Neural progenitor cell (in vitro differentiated cells): ENCODE data around the gene ADGRA3. TPM values are rescaled to one million over a fixed set of nuclear protein-coding genes. Genes with fewer than 3 reads are reported as not detected.

ENCODE experiments used
- DNase-seq: peaks from one replicate; pipeline ENCODE4 v3.0.0-alpha.2; 2016; ENCODE audit warnings: low spot score
- H2AFZ ChIP-seq: fragments of 200-600 bp; sonication (generic); replicated peaks from 2 replicates; pipeline ENCODE4 v1.6.1; 2016; ENCODE audit warnings: antibody characterized with exemption
- H3F3A ChIP-seq: fragments of 200-600 bp; sonication (generic); 2 replicates; pipeline ENCODE4 v1.6.1; 2016; ENCODE audit warnings: antibody characterized with exemption, low read depth
- H3K27ac ChIP-seq: fragments of 200-600 bp; sonication (generic); 2 replicates; pipeline ENCODE4 v1.5.1; 2016; ENCODE audit warnings: mild to moderate bottlenecking
- H3K27me3 ChIP-seq: fragments of 200-600 bp; sonication (generic); 2 replicates; pipeline ENCODE4 v1.6.1; 2016; ENCODE audit warnings: mild to moderate bottlenecking, moderate library complexity
- H3K36me3 ChIP-seq: fragments of 200-600 bp; sonication (generic); 2 replicates; pipeline ENCODE4 v1.5.1; 2016
- H3K4me1 ChIP-seq: fragments of 200-600 bp; sonication (generic); 2 replicates; pipeline ENCODE4 v1.6.1; 2016; ENCODE audit warnings: mixed run types
- H3K4me2 ChIP-seq: fragments of 200-600 bp; sonication (generic); 2 replicates; pipeline ENCODE4 v1.6.1; 2016
- H3K4me3 ChIP-seq: fragments of 200-600 bp; sonication (generic); 2 replicates; pipeline ENCODE4 v1.5.1; 2016
- H3K79me2 ChIP-seq: fragments of 200-600 bp; sonication (generic); 2 replicates; pipeline ENCODE4 v1.6.1; 2016; ENCODE audit warnings: low read depth
- H3K9ac ChIP-seq: fragments of 200-600 bp; sonication (generic); 2 replicates; pipeline ENCODE4 v1.6.1; 2016
- H3K9me3 ChIP-seq: fragments of 200-600 bp; sonication (generic); 2 replicates; pipeline ENCODE4 v1.5.1; 2016; ENCODE audit warnings: low read depth
- H4K20me1 ChIP-seq: fragments of 200-600 bp; sonication (generic); 2 replicates; pipeline ENCODE4 v1.6.1; 2016; ENCODE audit warnings: low read depth
- H3K27ac Mint-ChIP-seq: 3 replicates; pipeline ENCODE4 v1.8.0; 2021; ENCODE audit warnings: mixed read lengths
- H3K27me3 Mint-ChIP-seq: 2 replicates; pipeline ENCODE4 v1.8.0; 2022; ENCODE audit warnings: low read depth, mild to moderate bottlenecking, inconsistent platforms, moderate library complexity, mixed read lengths; ENCODE audit not compliant: insufficient read depth
- H3K36me3 Mint-ChIP-seq: 3 replicates; pipeline ENCODE4 v1.8.0; 2021; ENCODE audit warnings: mixed read lengths
- H3K4me1 Mint-ChIP-seq: 3 replicates; pipeline ENCODE4 v1.8.0; 2021; ENCODE audit warnings: mixed read lengths
- H3K4me3 Mint-ChIP-seq: 3 replicates; pipeline ENCODE4 v1.8.0; 2021; ENCODE audit warnings: mild to moderate bottlenecking, moderate library complexity, mixed read lengths
- H3K9me3 Mint-ChIP-seq: 3 replicates; pipeline ENCODE4 v1.8.0; 2020; ENCODE audit warnings: mixed read lengths
- CTCF ChIP-seq: fragments of 200-600 bp; sonication (generic); IDR thresholded peaks from 2 replicates; pipeline ENCODE4 v1.5.1; 2017; ENCODE audit warnings: antibody characterized with exemption, mild to moderate bottlenecking
- EZH2 ChIP-seq: fragments of 200-600 bp; sonication (generic); IDR thresholded peaks from 2 replicates; pipeline ENCODE4 v1.6.1; 2017; ENCODE audit warnings: antibody characterized with exemption, mild to moderate bottlenecking, moderate library complexity
- EZH2phosphoT487 ChIP-seq: fragments of 200-600 bp; sonication (generic); IDR thresholded peaks from 2 replicates; pipeline ENCODE4 v1.6.1; 2017; ENCODE audit warnings: antibody characterized with exemption
- total RNA-seq: library from RNA; depleted of rRNA; stranded (reverse); fragments of >200 nt; gene quantifications from 2 replicates; pipeline ENCODE4 v1.2.3, GENCODE V29; 2015; ENCODE audit warnings: low replicate concordance

ADGRA3 gene
- total RNA-seq, 1 donor from 2014 or later = 87.9 TPM

- no peak overlapping the region for H3K27ac Mint-ChIP-seq
- H3K4me3 Mint-ChIP-seq = no peak overlapping the region
- Histone ChIP-seq H3F3A (no peaks in the 10 kb centered on the region), H3K27ac (no peak overlapping the region), H3K9ac (no peak overlapping the region), H3K4me2 (no peak overlapping the region), H3K27me3 (no peaks in the 10 kb centered on the region), H4K20me1 (no peaks in the 10 kb centered on the region), H2AFZ (no peak overlapping the region), H3K9me3 (no peaks in the 10 kb centered on the region), H3K36me3 (peaks cover 22% of the 10 kb centered on the region), H3K79me2 (no peaks in the 10 kb centered on the region), H3K4me1 (no peaks in the 10 kb centered on the region), H3K4me3 (no peak overlapping the region)
- no peaks in the 10 kb centered on the region for H3K4me1 Mint-ChIP-seq
- DNase-seq = no peak
- no peaks in the 10 kb centered on the region for H3K27me3 Mint-ChIP-seq
- no peak for TF ChIP-seq EZH2
- peaks cover 35% of the 10 kb centered on the region for H3K36me3 Mint-ChIP-seq
- no peaks in the 10 kb centered on the region for H3K9me3 Mint-ChIP-seq
Observed at GRCh38 chr4:22440999-22441398, 74.9 kb downstream of the ADGRA3 start.

GRCh38 chr4:22439947-22440346 lies 75.9 kb downstream of the ADGRA3 start:
- H3K4me3 ChIP-seq = no peak overlapping the region
- DNase-seq = no peak
- no peak overlapping the region for H3K4me2 ChIP-seq
- Mint-ChIP-seq H3K4me1 (no peaks in the 10 kb centered on the region), H3K27ac (no peak overlapping the region), H3K9me3 (no peaks in the 10 kb centered on the region), H3K27me3 (no peaks in the 10 kb centered on the region), H3K36me3 (peaks cover 40% of the 10 kb centered on the region), H3K4me3 (no peak overlapping the region)
- no peaks in the 10 kb centered on the region for H3K27me3 ChIP-seq
- no peak overlapping the region for H3K9ac ChIP-seq
- H2AFZ ChIP-seq = no peak overlapping the region
- no peak overlapping the region for H3K27ac ChIP-seq
- no peaks in the 10 kb centered on the region for H3K4me1 ChIP-seq
- H4K20me1 ChIP-seq = no peaks in the 10 kb centered on the region
- H3F3A ChIP-seq = peaks cover 4% of the 10 kb centered on the region
- H3K36me3 ChIP-seq = peaks cover 18% of the 10 kb centered on the region
- no peaks in the 10 kb centered on the region for H3K79me2 ChIP-seq
- TF ChIP-seq EZH2 (no peak), EZH2phosphoT487 (no peak), CTCF (no peak)
- no peaks in the 10 kb centered on the region for H3K9me3 ChIP-seq

DNA sequence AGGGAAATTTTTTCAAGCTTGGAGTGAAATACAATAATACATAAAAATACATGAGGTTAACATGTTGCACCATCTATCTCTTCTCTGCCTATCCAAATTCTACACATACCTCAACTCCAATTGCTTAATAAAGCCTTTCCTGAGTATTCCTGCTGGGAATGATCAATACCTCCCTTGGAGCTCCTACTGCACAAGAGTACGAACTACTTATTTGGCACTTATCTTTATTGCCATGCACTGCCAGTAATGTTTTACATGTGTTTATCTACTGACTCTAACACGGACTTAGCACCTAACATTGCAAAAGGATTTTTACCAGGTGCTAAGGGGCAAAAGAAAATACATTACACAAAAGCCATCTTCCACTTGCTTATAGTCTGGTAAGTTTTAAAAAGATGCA lies 80.2 kb downstream of the ADGRA3 start:
- Mint-ChIP-seq H3K27me3 (no peaks in the 10 kb centered on the region), H3K27ac (no peak overlapping the region), H3K9me3 (no peaks in the 10 kb centered on the region), H3K4me1 (no peaks in the 10 kb centered on the region), H3K4me3 (no peak overlapping the region), H3K36me3 (peaks cover 28% of the 10 kb centered on the region)
- H3K27ac ChIP-seq = no peak overlapping the region
- H3K27me3 ChIP-seq = no peaks in the 10 kb centered on the region
- H3K4me1 ChIP-seq = no peaks in the 10 kb centered on the region
- no peak for DNase-seq
- peaks cover 3% of the 10 kb centered on the region for H3K36me3 ChIP-seq
- H3K4me3 ChIP-seq = no peak overlapping the region
- no peaks in the 10 kb centered on the region for H3K9me3 ChIP-seq
- no peaks in the 10 kb centered on the region for H4K20me1 ChIP-seq
- H3K79me2 ChIP-seq = no peaks in the 10 kb centered on the region
- H3K9ac ChIP-seq = no peak overlapping the region
- H3K4me2 ChIP-seq = no peak overlapping the region
- H3F3A ChIP-seq = peaks cover 4% of the 10 kb centered on the region
- H2AFZ ChIP-seq = no peak overlapping the region
- no peak for TF ChIP-seq EZH2phosphoT487

DNA sequence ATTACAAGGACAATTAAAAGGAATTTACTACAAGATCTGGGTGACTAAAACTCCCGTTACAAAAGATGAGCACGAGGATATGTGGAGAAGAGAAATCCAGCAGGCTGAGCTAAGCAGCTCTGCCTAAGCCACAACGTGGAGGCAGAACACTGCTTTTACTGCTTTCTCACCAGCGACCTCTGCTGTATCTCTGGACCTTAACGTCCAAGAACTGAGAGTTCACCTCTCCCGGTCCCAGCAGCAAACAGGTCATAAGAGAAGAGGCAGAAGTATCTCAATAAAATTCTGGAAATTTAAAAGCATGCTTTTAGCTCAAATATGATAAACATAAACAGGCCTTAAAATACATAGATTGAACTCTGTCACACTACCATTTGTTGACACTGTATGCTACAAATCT lies 81.0 kb downstream of the ADGRA3 start:
- Histone ChIP-seq H3K79me2 (no peaks in the 10 kb centered on the region), H4K20me1 (no peaks in the 10 kb centered on the region), H3F3A (peaks cover 4% of the 10 kb centered on the region), H3K9me3 (no peaks in the 10 kb centered on the region), H3K4me2 (no peak overlapping the region), H3K36me3 (peaks cover 3% of the 10 kb centered on the region), H3K4me1 (no peaks in the 10 kb centered on the region), H3K9ac (no peak overlapping the region), H2AFZ (no peak overlapping the region), H3K27me3 (no peaks in the 10 kb centered on the region), H3K27ac (no peak overlapping the region), H3K4me3 (no peak overlapping the region)
- no peak overlapping the region for H3K4me3 Mint-ChIP-seq
- peak; percentile 75 for DNase-seq
- no peak overlapping the region for H3K27ac Mint-ChIP-seq
- H3K36me3 Mint-ChIP-seq = peaks cover 34% of the 10 kb centered on the region
- TF ChIP-seq EZH2phosphoT487 (no peak), EZH2 (no peak), CTCF (peak; percentile 57)
- H3K4me1 Mint-ChIP-seq = no peaks in the 10 kb centered on the region
- no peaks in the 10 kb centered on the region for H3K9me3 Mint-ChIP-seq
- H3K27me3 Mint-ChIP-seq = no peaks in the 10 kb centered on the region
